SK-N-SH (cell line): ENCODE measurements around the gene ASB7. TPM values are rescaled to one million over a fixed set of nuclear protein-coding genes. Genes with fewer than 3 reads are reported as not detected.

Experiments
- CTCF ChIA-PET: fragments of 300-600, 350-600 bp; formaldehyde crosslinking; extraction: SDS; loops from one replicate; lab custom pipeline; 2021; lab: Yijun Ruan, JAX
- POLR2A ChIA-PET: fragments of 350-600 bp; sonication (Branson Sonifier 250); formaldehyde crosslinking; extraction: SDS; loops from one replicate; lab custom pipeline; 2020; ENCODE audit warnings: antibody characterized with exemption, inconsistent platforms; lab: Yijun Ruan, JAX
- DNase-seq: peaks from one replicate; pipeline ENCODE4 v3.0.0; 2012
- H2AFZ ChIP-seq: fragments of 200-600 bp; sonication (generic); 2 replicates; pipeline ENCODE4 v1.8.1; 2016; ENCODE audit warnings: antibody characterized with exemption, mild to moderate bottlenecking, low read depth
- H3F3A ChIP-seq: fragments of 200-600 bp; sonication (generic); replicated peaks from 2 replicates; pipeline ENCODE3; 2016; ENCODE audit warnings: antibody characterized with exemption, mild to moderate bottlenecking; ENCODE audit not compliant: insufficient read depth
- H3K27ac ChIP-seq, 2 experiments: fragments of 200-500 bp in 1 of 2; fragments of 200-600 bp in 1 of 2; sonication (Bioruptor generic) in 1 of 2; sonication (generic), shearing (Covaris generic) in 1 of 2; 2 replicates each; pipeline versions ENCODE4 v1.5.1 to v1.6.1; 2014 to 2016; ENCODE audit warnings: low read depth in 2 of 2, inconsistent platforms in 1 of 2, low read length in 1 of 2, mild to moderate bottlenecking in 1 of 2, mixed read lengths in 1 of 2
- H3K27me3 ChIP-seq: fragments of 200-600 bp; sonication (generic), shearing (Covaris generic); 2 replicates; pipeline ENCODE4 v1.6.1; 2016; ENCODE audit warnings: mixed run types; ENCODE audit not compliant: insufficient read depth
- H3K36me3 ChIP-seq, 2 experiments: fragments of 200-500 bp in 1 of 2; fragments of 200-600 bp in 1 of 2; sonication (Bioruptor generic) in 1 of 2; sonication (generic) in 1 of 2; replicated peaks in 1 of 2; 2 replicates each; pipeline versions ENCODE3 to v1.5.1; 2014 to 2016; ENCODE audit warnings: low read length in 1 of 2, mild to moderate bottlenecking in 1 of 2; ENCODE audit not compliant: insufficient read depth in 2 of 2, control insufficient read depth in 1 of 2
- H3K4me1 ChIP-seq, 2 experiments: fragments of 200-500 bp in 1 of 2; fragments of 200-600 bp in 1 of 2; sonication (Bioruptor generic) in 1 of 2; sonication (generic), shearing (Covaris generic) in 1 of 2; 2 replicates each; pipeline versions ENCODE4 v1.5.1 to v1.6.1; 2014 to 2016; ENCODE audit warnings: low read depth in 1 of 2, low read length in 1 of 2, mixed run types in 1 of 2; ENCODE audit not compliant: insufficient read depth in 2 of 2, control insufficient read depth in 1 of 2
- H3K4me2 ChIP-seq: fragments of 200-600 bp; sonication (generic), shearing (Covaris generic); 2 replicates; pipeline ENCODE4 v1.6.1; 2017; ENCODE audit warnings: mixed run types
- H3K4me3 ChIP-seq, 2 experiments: fragments of 200-500 bp in 1 of 2; fragments of 200-600 bp in 1 of 2; sonication (Bioruptor generic) in 1 of 2; sonication (generic), shearing (Covaris generic) in 1 of 2; 2 replicates each; pipeline versions ENCODE4 v1.5.1 to v1.8.1; 2014 to 2016; ENCODE audit warnings: low read depth in 2 of 2, inconsistent platforms in 1 of 2, low read length in 1 of 2, mild to moderate bottlenecking in 1 of 2, mixed read lengths in 1 of 2, moderate library complexity in 1 of 2
- H3K79me2 ChIP-seq: fragments of 200-600 bp; sonication (generic); 2 replicates; pipeline ENCODE4 v1.8.1; 2017; ENCODE audit warnings: mild to moderate bottlenecking; ENCODE audit not compliant: insufficient read depth
- H3K9ac ChIP-seq: fragments of 200-600 bp; sonication (generic); 2 replicates; pipeline ENCODE4 v1.6.1; 2017; ENCODE audit warnings: mixed run types
- H3K9me2 ChIP-seq: fragments of 200-600 bp; sonication (generic); 2 replicates; pipeline ENCODE4 v1.6.1; 2017; ENCODE audit warnings: mixed run types
- H3K9me3 ChIP-seq: fragments of 200-600 bp; sonication (generic); 2 replicates; pipeline ENCODE4 v1.6.1; 2017; ENCODE audit warnings: mixed run types, mild to moderate bottlenecking, moderate library complexity
- H4K20me1 ChIP-seq: fragments of 200-600 bp; sonication (generic); 2 replicates; pipeline ENCODE4 v1.6.1; 2017; ENCODE audit warnings: mild to moderate bottlenecking, mixed run types; ENCODE audit not compliant: insufficient read depth
- EZH2phosphoT487 ChIP-seq: fragments of 200-600 bp; sonication (generic); IDR thresholded peaks from 2 replicates; pipeline ENCODE4 v1.6.1; 2017; ENCODE audit warnings: low read depth, mixed run types, mild to moderate bottlenecking, antibody characterized with exemption, moderate library complexity, borderline replicate concordance
- FOSL2 ChIP-seq: IDR thresholded peaks from 2 replicates; pipeline ENCODE4 v1.4.0; 2012; ENCODE audit warnings: low read depth, mild to moderate bottlenecking, moderate library complexity, borderline replicate concordance
- FOXJ3 ChIP-seq: sonication (generic); formaldehyde crosslinking; IDR thresholded peaks from 2 replicates; pipeline ENCODE4 v1.5.1; 2020; ENCODE audit warnings: mild to moderate bottlenecking, missing genetic modification reagents
- FOXM1 ChIP-seq: IDR thresholded peaks from 2 replicates; pipeline ENCODE4 v1.4.0; 2012; ENCODE audit warnings: low read depth, mild to moderate bottlenecking
- GABPA ChIP-seq: IDR thresholded peaks from 2 replicates; pipeline ENCODE4 v1.4.0; 2012; ENCODE audit warnings: low read depth, mild to moderate bottlenecking
- GATA2 ChIP-seq: sonication (generic); formaldehyde crosslinking; IDR thresholded peaks from 2 replicates; pipeline ENCODE4 v1.5.0; 2020; ENCODE audit warnings: mild to moderate bottlenecking, missing genetic modification reagents
- JUND ChIP-seq: IDR thresholded peaks from 2 replicates; pipeline ENCODE4 v1.4.0; 2012
- NFIC ChIP-seq: IDR thresholded peaks from 2 replicates; pipeline ENCODE4 v1.4.0; 2012; ENCODE audit warnings: borderline replicate concordance
- NRF1 ChIP-seq: IDR thresholded peaks from 2 replicates; pipeline ENCODE4 v1.6.1; 2012; ENCODE audit warnings: low read depth, mild to moderate bottlenecking, low read length
- RAD21 ChIP-seq: IDR thresholded peaks from 2 replicates; pipeline ENCODE4 v1.6.1; 2012; ENCODE audit warnings: mild to moderate bottlenecking, low read length
- RCOR1 ChIP-seq: fragments of 150-350 bp; IDR thresholded peaks from 2 replicates; pipeline ENCODE4 v1.6.1; 2017; ENCODE audit warnings: antibody characterized with exemption, low read length
- RXRA ChIP-seq: IDR thresholded peaks from 2 replicates; pipeline ENCODE4 v1.4.0; 2012; ENCODE audit warnings: low read depth, mild to moderate bottlenecking, borderline replicate concordance
- SMC3 ChIP-seq: IDR thresholded peaks from 2 replicates; pipeline ENCODE4 v1.6.1; 2012; ENCODE audit warnings: low read depth, low read length, improper control_type of control experiment
- TAF1 ChIP-seq: IDR thresholded peaks from 2 replicates; pipeline ENCODE4 v1.6.1; 2012; ENCODE audit warnings: low read depth, mild to moderate bottlenecking, low read length, moderate library complexity, borderline replicate concordance
- TCF12 ChIP-seq: IDR thresholded peaks from 2 replicates; pipeline ENCODE4 v1.4.0; 2012
- WGBS: methylation state at CpG from one replicate; pipeline ENCODE4 v1.1.6; 2017; ENCODE audit warnings: low lambda C conversion rate; 5-methylcytosine and 5-hydroxymethylcytosine counted together
- polyA plus RNA-seq, 3 experiments: library from polyadenylated mRNA; depleted of rRNA; stranded (reverse); fragments of >200 nt; gene quantifications; 2 replicates each; pipeline ENCODE4 v1.2.3, GENCODE V29; 2012
- TF ChIP-seq, protein P1 (sequence below): fragments of 150-350 bp; IDR thresholded peaks from 2 replicates; pipeline ENCODE4 v1.6.1; 2016; ENCODE audit warnings: mild to moderate bottlenecking, low read depth, low read length
- TF ChIP-seq, protein P2 (sequence below): fragments of 150-350 bp; IDR thresholded peaks from 2 replicates; pipeline ENCODE4 v1.6.1; 2017; ENCODE audit warnings: antibody characterized with exemption, low read length, low read depth, borderline replicate concordance
- TF ChIP-seq, protein P3 (sequence below): IDR thresholded peaks from 2 replicates; pipeline ENCODE4; 2012
- TF ChIP-seq, protein P4 (sequence below): IDR thresholded peaks from 2 replicates; pipeline ENCODE4 v1.4.0; 2012; ENCODE audit warnings: low read depth, borderline replicate concordance

Gene ASB7
- polyA plus RNA-seq, 1 of the 3 experiments (the other 2 are of a cell fraction) = 6.1 TPM

DNA sequence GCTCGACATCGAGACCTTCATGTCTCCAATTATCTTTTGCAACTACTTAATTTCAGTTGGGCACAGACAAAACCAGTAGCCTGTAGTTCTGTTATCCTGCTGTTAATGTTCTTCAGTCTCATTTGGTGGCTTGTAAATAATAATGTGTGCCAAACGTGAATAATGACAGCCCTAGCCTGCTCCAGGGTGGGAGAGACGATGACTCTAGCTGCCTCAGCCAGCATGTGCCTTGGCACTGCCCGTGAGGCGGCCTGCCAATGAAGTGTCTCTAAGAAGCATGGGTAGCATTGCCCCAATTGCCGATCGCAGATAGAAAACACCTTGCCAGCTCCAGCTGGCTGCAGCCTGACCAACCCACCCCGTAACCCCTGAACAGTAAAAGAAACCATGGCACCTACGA, 58.8 kb downstream of the ASB7 start:
- H3K4me2 ChIP-seq = no peak overlapping the region
- peaks cover 0 to 13% of the 10 kb centered on the region in 2 experiments; a peak in 1 of 4 replicates for H3K4me1 ChIP-seq
- H3F3A ChIP-seq = no peaks in the 10 kb centered on the region
- H3K9me2 ChIP-seq = no peaks in the 10 kb centered on the region
- WGBS = 81% methylated on average over 10 of the region's 10 CpGs
- DNase-seq = no peak
- H3K4me3 ChIP-seq = no peak overlapping the region
- H4K20me1 ChIP-seq = no peaks in the 10 kb centered on the region
- H3K27me3 ChIP-seq = no peaks in the 10 kb centered on the region
- no peaks in the 10 kb centered on the region for H3K9me3 ChIP-seq
- ChIA-PET CTCF (interaction anchor here (1.0 kb wide), 1 partner anchor 211 kb away, joined by 3 read pairs; no protein-coding TSS in a partner anchor), POLR2A (no interaction called here)
- H3K27ac ChIP-seq = no peak overlapping the region
- TF ChIP-seq, protein P1, sequence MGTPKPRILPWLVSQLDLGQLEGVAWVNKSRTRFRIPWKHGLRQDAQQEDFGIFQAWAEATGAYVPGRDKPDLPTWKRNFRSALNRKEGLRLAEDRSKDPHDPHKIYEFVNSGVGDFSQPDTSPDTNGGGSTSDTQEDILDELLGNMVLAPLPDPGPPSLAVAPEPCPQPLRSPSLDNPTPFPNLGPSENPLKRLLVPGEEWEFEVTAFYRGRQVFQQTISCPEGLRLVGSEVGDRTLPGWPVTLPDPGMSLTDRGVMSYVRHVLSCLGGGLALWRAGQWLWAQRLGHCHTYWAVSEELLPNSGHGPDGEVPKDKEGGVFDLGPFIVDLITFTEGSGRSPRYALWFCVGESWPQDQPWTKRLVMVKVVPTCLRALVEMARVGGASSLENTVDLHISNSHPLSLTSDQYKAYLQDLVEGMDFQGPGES = no peak
- TF ChIP-seq TCF12 (no peak), EZH2phosphoT487 (no peak), NFIC (no peak), RXRA (no peak), GATA2 (CRISPR knock-in tag) (no peak), FOSL2 (no peak), RAD21 (no peak), RCOR1 (no peak), GABPA (no peak), JUND (no peak), FOXJ3 (CRISPR knock-in tag) (no peak), FOXM1 (no peak), SMC3 (no peak), TAF1 (no peak), NRF1 (no peak)
- TF ChIP-seq, protein P2, sequence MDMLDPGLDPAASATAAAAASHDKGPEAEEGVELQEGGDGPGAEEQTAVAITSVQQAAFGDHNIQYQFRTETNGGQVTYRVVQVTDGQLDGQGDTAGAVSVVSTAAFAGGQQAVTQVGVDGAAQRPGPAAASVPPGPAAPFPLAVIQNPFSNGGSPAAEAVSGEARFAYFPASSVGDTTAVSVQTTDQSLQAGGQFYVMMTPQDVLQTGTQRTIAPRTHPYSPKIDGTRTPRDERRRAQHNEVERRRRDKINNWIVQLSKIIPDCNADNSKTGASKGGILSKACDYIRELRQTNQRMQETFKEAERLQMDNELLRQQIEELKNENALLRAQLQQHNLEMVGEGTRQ = no peak
- TF ChIP-seq, protein P3, sequence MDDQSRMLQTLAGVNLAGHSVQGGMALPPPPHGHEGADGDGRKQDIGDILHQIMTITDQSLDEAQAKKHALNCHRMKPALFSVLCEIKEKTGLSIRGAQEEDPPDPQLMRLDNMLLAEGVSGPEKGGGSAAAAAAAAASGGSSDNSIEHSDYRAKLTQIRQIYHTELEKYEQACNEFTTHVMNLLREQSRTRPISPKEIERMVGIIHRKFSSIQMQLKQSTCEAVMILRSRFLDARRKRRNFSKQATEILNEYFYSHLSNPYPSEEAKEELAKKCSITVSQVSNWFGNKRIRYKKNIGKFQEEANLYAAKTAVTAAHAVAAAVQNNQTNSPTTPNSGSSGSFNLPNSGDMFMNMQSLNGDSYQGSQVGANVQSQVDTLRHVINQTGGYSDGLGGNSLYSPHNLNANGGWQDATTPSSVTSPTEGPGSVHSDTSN = no peak
- TF ChIP-seq, protein P4, sequence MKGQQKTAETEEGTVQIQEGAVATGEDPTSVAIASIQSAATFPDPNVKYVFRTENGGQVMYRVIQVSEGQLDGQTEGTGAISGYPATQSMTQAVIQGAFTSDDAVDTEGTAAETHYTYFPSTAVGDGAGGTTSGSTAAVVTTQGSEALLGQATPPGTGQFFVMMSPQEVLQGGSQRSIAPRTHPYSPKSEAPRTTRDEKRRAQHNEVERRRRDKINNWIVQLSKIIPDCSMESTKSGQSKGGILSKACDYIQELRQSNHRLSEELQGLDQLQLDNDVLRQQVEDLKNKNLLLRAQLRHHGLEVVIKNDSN = no peak
- H3K36me3 ChIP-seq = no peaks in the 10 kb centered on the region
- no peak overlapping the region for H3K9ac ChIP-seq
- no peak overlapping the region for H2AFZ ChIP-seq
- no peaks in the 10 kb centered on the region for H3K79me2 ChIP-seq
